Keratinocyte (primary cell): ENCODE measurements around the gene MADD. TPM values are rescaled to one million over a fixed set of nuclear protein-coding genes. Genes with fewer than 3 reads are reported as not detected.
"Not testable (repeated sequence)": the region's sequence is repeated elsewhere in the genome, so short reads cannot be mapped to it uniquely, and the experiment has no call there.

Experiments
- DNase-seq: peaks from one replicate; pipeline ENCODE4 v3.0.0-alpha.2; 2011; ENCODE audit warnings: low read depth, missing footprints, low spot score
- FAIRE-seq: peaks from 2 replicates; lab custom pipeline; 2011; peaks lifted over from hg19 to GRCh38; lab: Jason Lieb, UNC
- H2AFZ ChIP-seq: 2 replicates; pipeline ENCODE4 v1.6.0; 2012; ENCODE audit warnings: low read length, control low read depth, inconsistent platforms; ENCODE audit not compliant: control insufficient read depth
- H3K27ac ChIP-seq: 2 replicates; pipeline ENCODE4 v1.5.1; 2011; ENCODE audit warnings: low read length; ENCODE audit not compliant: control insufficient read depth, insufficient read depth
- H3K27me3 ChIP-seq: 3 replicates; pipeline ENCODE4 v1.6.0; 2011; ENCODE audit warnings: low read length; ENCODE audit not compliant: control insufficient read depth, insufficient read depth; ENCODE audit errors: extremely low read depth
- H3K36me3 ChIP-seq, 2 experiments: 2 replicates in 1 of 2; 3 replicates in 1 of 2; pipeline ENCODE4 v1.5.1; 2011; ENCODE audit warnings: low read length in 2 of 2, mild to moderate bottlenecking in 1 of 2; ENCODE audit not compliant: control insufficient read depth in 2 of 2, insufficient read depth in 2 of 2; ENCODE audit errors: extremely low read depth in 1 of 2
- H3K4me1 ChIP-seq: 3 replicates; pipeline ENCODE4 v1.5.1; 2011; ENCODE audit warnings: low read length; ENCODE audit not compliant: control insufficient read depth, insufficient read depth; ENCODE audit errors: extremely low read depth
- H3K4me2 ChIP-seq: 3 replicates; pipeline ENCODE4 v1.6.0; 2011; ENCODE audit warnings: low read depth, low read length; ENCODE audit not compliant: control insufficient read depth, insufficient read depth; ENCODE audit errors: extremely low read depth
- H3K4me3 ChIP-seq, 3 experiments: fragments of 200-600 bp in 1 of 3; sonication (generic) in 1 of 3; 2 replicates in 2 of 3; 3 replicates in 1 of 3; pipeline ENCODE4 v1.5.1; 2011 to 2016; ENCODE audit warnings: low read length in 3 of 3, mild to moderate bottlenecking in 3 of 3, control low read depth in 2 of 3, inconsistent platforms in 1 of 3, low read depth in 1 of 3, mixed read lengths in 1 of 3, mixed run types in 1 of 3, moderate library complexity in 1 of 3; ENCODE audit not compliant: control insufficient read depth in 2 of 3, insufficient read depth in 2 of 3; ENCODE audit errors: extremely low read depth in 1 of 3
- H3K79me2 ChIP-seq: 2 replicates; pipeline ENCODE4 v1.6.0; 2012; ENCODE audit warnings: low read length; ENCODE audit not compliant: control insufficient read depth, insufficient read depth
- H3K9ac ChIP-seq: 3 replicates; pipeline ENCODE4 v1.6.0; 2011; ENCODE audit warnings: low read length; ENCODE audit not compliant: control insufficient read depth, insufficient read depth; ENCODE audit errors: extremely low read depth
- H3K9me1 ChIP-seq: 3 replicates; pipeline ENCODE4 v1.6.0; 2011; ENCODE audit warnings: low read length; ENCODE audit not compliant: control insufficient read depth, insufficient read depth; ENCODE audit errors: extremely low read depth
- H3K9me3 ChIP-seq: 2 replicates; pipeline ENCODE4 v1.5.1; 2012; ENCODE audit warnings: low read depth, low read length; ENCODE audit not compliant: control insufficient read depth
- H4K20me1 ChIP-seq: 3 replicates; pipeline ENCODE4 v1.6.0; 2011; ENCODE audit warnings: low read length; ENCODE audit not compliant: control insufficient read depth, insufficient read depth; ENCODE audit errors: extremely low read depth
- EZH2 ChIP-seq: IDR thresholded peaks from one replicate; pipeline ENCODE4 v1.6.1; 2012; ENCODE audit warnings: inconsistent platforms, mild to moderate bottlenecking, low read length, moderate library complexity
- dilution Hi-C: fragments of 300-500 bp; cut with MboI; formaldehyde crosslinking; loops from one replicate; pipeline ENCODE4 v1.7.0; 2020; ENCODE audit warnings: low sequenced_read_pairs; ENCODE audit not compliant: extremely low pct_ligation_motif_present
- polyA plus RNA-seq, 5 experiments: library from polyadenylated mRNA; depleted of rRNA in 3 of 5; stranded (reverse) in 3 of 5; stranded (forward) in 1 of 5; unstranded in 1 of 5; fragments of >200 nt; gene quantifications; 1 replicate in 1 of 5; 2 replicates in 3 of 5; 3 replicates in 1 of 5; pipeline versions ENCODE4 v1.2.1 to v1.2.3, GENCODE V29; 2011 to 2012; ENCODE audit warnings: missing spikeins in 2 of 5, low read depth in 1 of 5, low replicate concordance in 1 of 5
- TF ChIP-seq, protein P1 (sequence below), 3 experiments: IDR thresholded peaks in 1 of 3; conservative IDR thresholded peaks in 1 of 3; optimal IDR thresholded peaks in 1 of 3; 2 replicates in 2 of 3; 3 replicates in 1 of 3; pipeline versions ENCODE3 to v1.5.1; 2011; ENCODE audit warnings: low read length in 3 of 3, mild to moderate bottlenecking in 3 of 3, moderate library complexity in 2 of 3, control low read depth in 1 of 3, inconsistent platforms in 1 of 3; ENCODE audit not compliant: insufficient read depth in 2 of 3; ENCODE audit errors: extremely low read depth in 1 of 3

MADD gene
- polyA plus RNA-seq, 1 donor (not counting 4 experiments of a cell fraction or from before 2014, with no cell fraction given), result 11.9 TPM

DNA sequence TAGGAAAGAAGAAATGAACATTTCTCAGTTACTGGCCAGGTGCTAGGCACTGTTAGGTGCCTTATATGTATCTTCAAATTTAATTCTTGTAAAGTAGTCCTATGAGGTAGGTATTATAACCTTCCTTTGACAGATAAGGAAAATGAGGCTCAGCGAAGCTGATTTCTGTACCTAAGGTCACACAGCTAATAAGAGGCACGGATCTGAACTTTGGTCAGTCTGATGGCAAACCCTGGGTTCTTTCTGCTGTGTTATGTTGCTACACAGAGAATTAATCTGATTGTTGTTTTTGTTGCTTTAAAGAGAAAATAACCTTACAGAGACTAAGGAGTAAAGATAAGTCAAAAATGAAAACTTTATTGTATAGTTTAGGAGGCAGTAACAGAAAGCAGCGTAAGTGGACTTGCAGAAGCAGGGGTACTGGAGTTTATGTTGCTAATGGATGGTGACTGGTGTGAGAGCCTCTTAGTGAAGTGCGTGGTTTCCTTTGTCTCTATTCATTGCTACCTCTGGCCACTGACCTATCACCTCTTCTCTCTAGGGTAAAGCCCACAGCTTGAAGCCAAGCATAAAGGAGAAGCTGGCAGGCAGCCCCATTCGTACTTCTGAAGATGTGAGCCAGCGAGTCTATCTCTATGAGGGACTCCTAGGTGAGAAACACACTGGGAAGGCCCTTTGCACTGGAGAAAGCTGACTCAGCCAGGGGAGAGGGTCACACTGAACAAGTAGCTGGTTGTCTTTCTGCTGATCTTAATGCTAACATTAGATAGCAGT, 38.3 kb downstream of the MADD start:
- H3K4me2 ChIP-seq, result no peak overlapping the region
- H3K9me3 ChIP-seq, result no peaks in the 10 kb centered on the region
- H3K27me3 ChIP-seq, result no peaks in the 10 kb centered on the region
- peaks cover 10% of the 10 kb centered on the region for H3K4me1 ChIP-seq
- no peak overlapping the region for H2AFZ ChIP-seq
- TF ChIP-seq, protein P1, sequence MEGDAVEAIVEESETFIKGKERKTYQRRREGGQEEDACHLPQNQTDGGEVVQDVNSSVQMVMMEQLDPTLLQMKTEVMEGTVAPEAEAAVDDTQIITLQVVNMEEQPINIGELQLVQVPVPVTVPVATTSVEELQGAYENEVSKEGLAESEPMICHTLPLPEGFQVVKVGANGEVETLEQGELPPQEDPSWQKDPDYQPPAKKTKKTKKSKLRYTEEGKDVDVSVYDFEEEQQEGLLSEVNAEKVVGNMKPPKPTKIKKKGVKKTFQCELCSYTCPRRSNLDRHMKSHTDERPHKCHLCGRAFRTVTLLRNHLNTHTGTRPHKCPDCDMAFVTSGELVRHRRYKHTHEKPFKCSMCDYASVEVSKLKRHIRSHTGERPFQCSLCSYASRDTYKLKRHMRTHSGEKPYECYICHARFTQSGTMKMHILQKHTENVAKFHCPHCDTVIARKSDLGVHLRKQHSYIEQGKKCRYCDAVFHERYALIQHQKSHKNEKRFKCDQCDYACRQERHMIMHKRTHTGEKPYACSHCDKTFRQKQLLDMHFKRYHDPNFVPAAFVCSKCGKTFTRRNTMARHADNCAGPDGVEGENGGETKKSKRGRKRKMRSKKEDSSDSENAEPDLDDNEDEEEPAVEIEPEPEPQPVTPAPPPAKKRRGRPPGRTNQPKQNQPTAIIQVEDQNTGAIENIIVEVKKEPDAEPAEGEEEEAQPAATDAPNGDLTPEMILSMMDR (optimal IDR thresholded peaks at IDR 0.05 in 1 of 3, IDR thresholded peaks at IDR 0.05 in 1 of 3, conservative IDR thresholded peaks at IDR 0.05 in 1 of 3; ENCODE audit: extremely low read depth in 1 of 3, insufficient read depth in 2 of 3, low read length in 3 of 3), result no peak
- TF ChIP-seq EZH2, result no peak
- dilution Hi-C loops, result no loop called here
- H3K9me1 ChIP-seq, result no peaks in the 10 kb centered on the region
- no peak overlapping the region for H3K27ac ChIP-seq
- FAIRE-seq (no peak), DNase-seq (no peak)
- H4K20me1 ChIP-seq, result no peaks in the 10 kb centered on the region
- no peak overlapping the region for H3K9ac ChIP-seq
- peaks cover 10 to 14% of the 10 kb centered on the region in 2 experiments for H3K36me3 ChIP-seq
- H3K79me2 ChIP-seq, result no peaks in the 10 kb centered on the region
- no peak overlapping the region for H3K4me3 ChIP-seq

DNA sequence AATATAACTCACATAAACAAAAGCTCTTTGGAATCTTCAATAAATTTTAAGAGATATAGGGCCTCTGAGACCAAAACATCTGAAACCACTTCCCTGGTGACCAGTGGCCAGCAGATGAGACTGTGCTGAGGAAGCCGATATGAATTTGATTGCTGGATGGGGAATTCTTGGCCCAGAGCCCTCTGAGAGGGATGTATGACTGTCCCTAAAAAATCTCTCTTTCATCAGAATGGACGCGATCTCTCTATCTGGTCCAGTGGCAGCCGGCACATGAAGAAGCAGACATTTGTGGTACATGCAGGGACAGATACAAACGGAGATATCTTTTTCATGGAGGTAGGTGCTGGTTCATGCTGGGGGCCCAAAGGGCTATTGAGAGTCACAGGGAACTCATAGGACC, 45.1 kb downstream of the MADD start:
- Histone ChIP-seq H4K20me1 (no peaks in the 10 kb centered on the region), H3K4me2 (no peak overlapping the region), H3K27ac (no peak overlapping the region), H3K9ac (no peak overlapping the region), H3K4me3 (no peak overlapping the region), H3K9me3 (no peaks in the 10 kb centered on the region), H3K27me3 (no peaks in the 10 kb centered on the region), H3K9me1 (no peaks in the 10 kb centered on the region), H3K36me3 (peaks cover 6 to 8% of the 10 kb centered on the region in 2 experiments), H3K79me2 (no peaks in the 10 kb centered on the region), H3K4me1 (no peaks in the 10 kb centered on the region), H2AFZ (no peak overlapping the region)
- TF ChIP-seq, protein P1 (optimal IDR thresholded peaks at IDR 0.05 in 1 of 3, IDR thresholded peaks at IDR 0.05 in 1 of 3, conservative IDR thresholded peaks at IDR 0.05 in 1 of 3; ENCODE audit: extremely low read depth in 1 of 3, insufficient read depth in 2 of 3, low read length in 3 of 3), result no peak
- no peak for TF ChIP-seq EZH2
- no peak for DNase-seq
- dilution Hi-C loops, result no loop called here
- FAIRE-seq, result no peak

DNA sequence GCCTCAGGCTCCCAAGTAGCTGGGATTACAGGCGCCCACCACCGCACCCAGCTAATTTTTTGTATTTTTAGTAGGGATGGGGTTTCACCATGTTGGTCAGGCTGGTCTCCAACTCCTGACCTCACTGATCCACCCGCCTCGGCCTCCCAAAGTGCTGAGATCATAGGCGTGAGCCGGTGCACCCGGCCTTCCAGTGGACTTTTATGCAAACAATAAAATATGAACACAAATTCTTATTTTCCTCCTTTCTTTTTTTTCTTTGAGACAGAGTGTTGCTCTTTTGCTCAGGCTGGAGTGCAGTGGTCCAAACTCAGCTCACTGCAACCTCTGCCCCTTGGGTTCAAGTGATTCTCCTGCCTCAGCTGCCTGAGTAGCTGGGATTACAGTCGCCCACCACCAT, 46.6 kb downstream of the MADD start:
- not testable (repeated sequence) for FAIRE-seq, H3K4me1 ChIP-seq, H3K36me3 ChIP-seq

More for the DNA sequence above, 46.6 kb downstream of the MADD start:
- H3K27ac ChIP-seq, H3K4me2 ChIP-seq, dilution Hi-C loops, H3K27me3 ChIP-seq, H3K79me2 ChIP-seq, H4K20me1 ChIP-seq, H3K9me1 ChIP-seq, H2AFZ ChIP-seq, H3K4me3 ChIP-seq, H3K9ac ChIP-seq, H3K9me3 ChIP-seq, DNase-seq: not testable (repeated sequence)
